AG10803 (cell line): Measurements from ENCODE around the gene SORBS1.

Experiments used
- DNase-seq: peaks from one replicate; pipeline ENCODE4 v3.0.0; 2010; ENCODE audit warnings: low read depth
- H3K4me3 ChIP-seq: 2 replicates; pipeline ENCODE4 v1.5.1; 2011; ENCODE audit warnings: mild to moderate bottlenecking, low read length, control low read depth
- CTCF ChIP-seq: conservative IDR thresholded peaks from 2 replicates; pipeline ENCODE4 v1.5.1; 2011; ENCODE audit warnings: mild to moderate bottlenecking, low read length, control low read depth, inconsistent platforms

Gene SORBS1

GRCh38 chr10:95540514-95541052 lies 20.6 kb downstream of the SORBS1 start:
- no peak overlapping the region for H3K4me3 ChIP-seq
- no peak for DNase-seq
- TF ChIP-seq CTCF = no peak

GRCh38 chr10:95539560-95540284 lies 21.4 kb downstream of the SORBS1 start:
- TF ChIP-seq CTCF = no peak
- H3K4me3 ChIP-seq = no peak overlapping the region
- no peak for DNase-seq

- no peak for DNase-seq
- H3K4me3 ChIP-seq = no peak overlapping the region
- no peak for TF ChIP-seq CTCF
These were observed 22.8 kb downstream of the SORBS1 start for GRCh38 chr10:95538412-95538811.

- no peak for TF ChIP-seq CTCF
- no peak for DNase-seq
- H3K4me3 ChIP-seq = no peak overlapping the region
These were observed 23.6 kb downstream of the SORBS1 start for GRCh38 chr10:95537542-95537927.

GRCh38 chr10:95536894-95537541 lies 24.2 kb downstream of the SORBS1 start:
- no peak for TF ChIP-seq CTCF
- no peak overlapping the region for H3K4me3 ChIP-seq
- no peak for DNase-seq

GRCh38 chr10:95536017-95536416 lies 25.2 kb downstream of the SORBS1 start:
- no peak overlapping the region for H3K4me3 ChIP-seq
- no peak for DNase-seq
- TF ChIP-seq CTCF = no peak

GRCh38 chr10:95535526-95535925 lies 25.6 kb downstream of the SORBS1 start:
- DNase-seq = no peak
- no peak overlapping the region for H3K4me3 ChIP-seq
- TF ChIP-seq CTCF = no peak
